GM23338 (cell line): ENCODE results near the gene SLC28A1. TPM values are rescaled to one million over a fixed set of nuclear protein-coding genes. Genes with fewer than 3 reads are reported as not detected.

ENCODE experiments used
- ATAC-seq: fragments of 200-7000 bp; cut with Tn5 transposase; 3 replicates; pipeline ENCODE4 v1.9.1; 2020
- DNase-seq: peaks from one replicate; pipeline ENCODE4 v3.0.0-alpha.2; 2015; ENCODE audit warnings: low spot score
- H2AFZ ChIP-seq: fragments of 200-600 bp; sonication (generic); 2 replicates; pipeline ENCODE4 v1.8.0; 2016; ENCODE audit warnings: antibody characterized with exemption, mild to moderate bottlenecking, moderate library complexity
- H3F3A ChIP-seq: fragments of 200-600 bp; sonication (generic); replicated peaks from 2 replicates; pipeline ENCODE4 v1.8.0; 2017; ENCODE audit warnings: antibody characterized with exemption, mixed run types, low read depth
- H3K27ac ChIP-seq: fragments of 200-600 bp; sonication (generic); 2 replicates; pipeline ENCODE4 v1.6.1; 2016; ENCODE audit warnings: low read depth
- H3K27me3 ChIP-seq: fragments of 200-600 bp; sonication (generic); 2 replicates; pipeline ENCODE4 v1.8.0; 2016; ENCODE audit warnings: mild to moderate bottlenecking, mixed run types, moderate library complexity; ENCODE audit not compliant: insufficient read depth
- H3K36me3 ChIP-seq: fragments of 200-600 bp; sonication (generic); 2 replicates; pipeline ENCODE4 v1.8.0; 2016; ENCODE audit warnings: mild to moderate bottlenecking; ENCODE audit not compliant: insufficient read depth
- H3K4me1 ChIP-seq: fragments of 200-600 bp; sonication (generic); 2 replicates; pipeline ENCODE4 v1.8.0; 2016; ENCODE audit warnings: mild to moderate bottlenecking, moderate library complexity; ENCODE audit not compliant: insufficient read depth
- H3K4me2 ChIP-seq: fragments of 200-600 bp; sonication (generic); 2 replicates; pipeline ENCODE4 v1.7.1; 2017; ENCODE audit warnings: mixed run types
- H3K4me3 ChIP-seq: fragments of 200-600 bp; sonication (generic); 2 replicates; pipeline ENCODE4 v1.6.1; 2016; ENCODE audit warnings: mixed run types
- H3K79me2 ChIP-seq: fragments of 200-600 bp; sonication (generic); replicated peaks from 2 replicates; pipeline ENCODE4 v1.8.0; 2017; ENCODE audit warnings: mild to moderate bottlenecking; ENCODE audit not compliant: insufficient read depth
- H3K9me2 ChIP-seq: fragments of 200-600 bp; sonication (generic); 2 replicates; pipeline ENCODE4 v1.8.0; 2017; ENCODE audit not compliant: insufficient read depth
- H4K20me1 ChIP-seq: fragments of 200-600 bp; sonication (generic); replicated peaks from 2 replicates; pipeline ENCODE4 v1.8.0; 2017; ENCODE audit warnings: mild to moderate bottlenecking; ENCODE audit not compliant: insufficient read depth
- H3K27ac Mint-ChIP-seq: 2 replicates; pipeline ENCODE4 v1.8.0; 2020; ENCODE audit warnings: inconsistent platforms, mild to moderate bottlenecking, moderate library complexity, mixed read lengths
- H3K27me3 Mint-ChIP-seq: 3 replicates; pipeline ENCODE4 v1.8.0; 2022; ENCODE audit warnings: low read depth, mild to moderate bottlenecking, moderate library complexity, mixed read lengths, inconsistent platforms; ENCODE audit not compliant: insufficient read depth, poor library complexity
- H3K36me3 Mint-ChIP-seq: 3 replicates; pipeline ENCODE4 v1.8.0; 2021; ENCODE audit warnings: low read depth, mild to moderate bottlenecking, inconsistent platforms, moderate library complexity, mixed read lengths
- H3K4me1 Mint-ChIP-seq: 3 replicates; pipeline ENCODE4 v1.8.0; 2020; ENCODE audit warnings: mild to moderate bottlenecking, inconsistent platforms, mixed read lengths
- H3K4me3 Mint-ChIP-seq: 3 replicates; pipeline ENCODE4 v1.8.0; 2021; ENCODE audit warnings: moderate library complexity, mild to moderate bottlenecking, inconsistent platforms, mixed read lengths
- H3K9me3 Mint-ChIP-seq: 3 replicates; pipeline ENCODE4 v1.8.0; 2020; ENCODE audit warnings: moderate library complexity, mild to moderate bottlenecking, inconsistent platforms, mixed read lengths
- CREB1 ChIP-seq: fragments of 250-450 bp; sonication (Bioruptor Pico); IDR thresholded peaks from 2 replicates; pipeline ENCODE4 v1.5.0; 2020; ENCODE audit warnings: low read depth, mild to moderate bottlenecking, moderate library complexity
- CTCF ChIP-seq, 2 experiments: fragments of 200-600 bp in 1 of 2; sonication (generic) in 1 of 2; conservative IDR thresholded peaks; 2 replicates each; pipeline versions ENCODE4 v1.5.1 to v1.6.1; 2016 to 2017; ENCODE audit warnings: antibody characterized with exemption in 2 of 2, low read depth in 2 of 2, mild to moderate bottlenecking in 2 of 2, moderate library complexity in 1 of 2
- EZH2phosphoT487 ChIP-seq: fragments of 200-600 bp; sonication (generic); IDR thresholded peaks from one replicate; pipeline ENCODE4 v1.8.1; 2018; ENCODE audit warnings: antibody characterized with exemption; ENCODE audit not compliant: unreplicated experiment
- JUNB ChIP-seq: IDR thresholded peaks from one replicate; pipeline ENCODE4 v1.6.1; 2016; ENCODE audit warnings: antibody characterized with exemption; ENCODE audit not compliant: unreplicated experiment
- NANOG ChIP-seq: IDR thresholded peaks from 2 replicates; pipeline ENCODE4 v1.6.1; 2016; ENCODE audit warnings: antibody characterized with exemption, borderline replicate concordance
- POLR2AphosphoS5 ChIP-seq: IDR thresholded peaks from 2 replicates; pipeline ENCODE4 v1.6.1; 2016; ENCODE audit warnings: antibody characterized with exemption, low read depth
- STAT1 ChIP-seq: IDR thresholded peaks from one replicate; pipeline ENCODE4 v1.6.1; 2016; ENCODE audit warnings: antibody characterized with exemption; ENCODE audit not compliant: unreplicated experiment
- ZNF114 ChIP-seq: fragments of 250-450 bp; sonication (Bioruptor Pico); IDR thresholded peaks from 2 replicates; pipeline ENCODE4 v1.5.0; 2020; ENCODE audit warnings: mild to moderate bottlenecking, moderate library complexity
- ZNF462 ChIP-seq: fragments of 250-450 bp; sonication (Bioruptor Pico); IDR thresholded peaks from 2 replicates; pipeline ENCODE4 v1.5.0; 2020; ENCODE audit warnings: mild to moderate bottlenecking, moderate library complexity
- polyA plus RNA-seq: library from polyadenylated mRNA; unstranded; fragments of >200 nt; fragmentation: Nextera tagmentation; extraction: Ambion mirVana; gene quantifications from 2 replicates; pipeline ENCODE4 v1.2.1, GENCODE V29; 2016
- total RNA-seq: library from RNA; depleted of rRNA; stranded (reverse); fragments of >200 nt; shearing (Covaris generic); gene quantifications from 2 replicates; pipeline ENCODE4 v1.2.3, GENCODE V29; 2014
- TF ChIP-seq, protein P1 (sequence below): IDR thresholded peaks from one replicate; pipeline ENCODE4 v1.6.1; 2018; ENCODE audit warnings: antibody characterized with exemption; ENCODE audit not compliant: unreplicated experiment

The SLC28A1 gene
- total and polyA plus RNA-seq, 2 experiments from 2014 or later: not detected

GRCh38 chr15:84903751-84904150 lies 19.3 kb downstream of the SLC28A1 start:
- H3K9me2 ChIP-seq: no peaks in the 10 kb centered on the region
- no peaks in the 10 kb centered on the region for H3K79me2 ChIP-seq
- H3F3A ChIP-seq: no peaks in the 10 kb centered on the region
- peaks cover 4% of the 10 kb centered on the region for H3K27me3 Mint-ChIP-seq
- no peak for TF ChIP-seq NANOG
- TF ChIP-seq CTCF (conservative IDR thresholded peaks at IDR 0.05; ENCODE audit: low read depth in 2 of 2): no peak
- TF ChIP-seq STAT1: no peak
- no peak for TF ChIP-seq POLR2AphosphoS5
- no peak for TF ChIP-seq ZNF114 (CRISPR knock-in tag)
- TF ChIP-seq EZH2phosphoT487: no peak
- TF ChIP-seq, protein P1, sequence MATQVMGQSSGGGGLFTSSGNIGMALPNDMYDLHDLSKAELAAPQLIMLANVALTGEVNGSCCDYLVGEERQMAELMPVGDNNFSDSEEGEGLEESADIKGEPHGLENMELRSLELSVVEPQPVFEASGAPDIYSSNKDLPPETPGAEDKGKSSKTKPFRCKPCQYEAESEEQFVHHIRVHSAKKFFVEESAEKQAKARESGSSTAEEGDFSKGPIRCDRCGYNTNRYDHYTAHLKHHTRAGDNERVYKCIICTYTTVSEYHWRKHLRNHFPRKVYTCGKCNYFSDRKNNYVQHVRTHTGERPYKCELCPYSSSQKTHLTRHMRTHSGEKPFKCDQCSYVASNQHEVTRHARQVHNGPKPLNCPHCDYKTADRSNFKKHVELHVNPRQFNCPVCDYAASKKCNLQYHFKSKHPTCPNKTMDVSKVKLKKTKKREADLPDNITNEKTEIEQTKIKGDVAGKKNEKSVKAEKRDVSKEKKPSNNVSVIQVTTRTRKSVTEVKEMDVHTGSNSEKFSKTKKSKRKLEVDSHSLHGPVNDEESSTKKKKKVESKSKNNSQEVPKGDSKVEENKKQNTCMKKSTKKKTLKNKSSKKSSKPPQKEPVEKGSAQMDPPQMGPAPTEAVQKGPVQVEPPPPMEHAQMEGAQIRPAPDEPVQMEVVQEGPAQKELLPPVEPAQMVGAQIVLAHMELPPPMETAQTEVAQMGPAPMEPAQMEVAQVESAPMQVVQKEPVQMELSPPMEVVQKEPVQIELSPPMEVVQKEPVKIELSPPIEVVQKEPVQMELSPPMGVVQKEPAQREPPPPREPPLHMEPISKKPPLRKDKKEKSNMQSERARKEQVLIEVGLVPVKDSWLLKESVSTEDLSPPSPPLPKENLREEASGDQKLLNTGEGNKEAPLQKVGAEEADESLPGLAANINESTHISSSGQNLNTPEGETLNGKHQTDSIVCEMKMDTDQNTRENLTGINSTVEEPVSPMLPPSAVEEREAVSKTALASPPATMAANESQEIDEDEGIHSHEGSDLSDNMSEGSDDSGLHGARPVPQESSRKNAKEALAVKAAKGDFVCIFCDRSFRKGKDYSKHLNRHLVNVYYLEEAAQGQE: no peak
- TF ChIP-seq JUNB: no peak
- no peak for TF ChIP-seq CREB1 (CRISPR knock-in tag)
- H3K9me3 Mint-ChIP-seq: no peaks in the 10 kb centered on the region; the same call in 2 of the 3 replicates
- H3K27me3 ChIP-seq: no peaks in the 10 kb centered on the region
- no peak overlapping the region for H3K27ac Mint-ChIP-seq
- H3K27ac ChIP-seq: no peak overlapping the region
- H3K36me3 ChIP-seq: no peaks in the 10 kb centered on the region
- H3K4me3 ChIP-seq: no peak overlapping the region
- no peaks in the 10 kb centered on the region for H3K36me3 Mint-ChIP-seq
- no peak for DNase-seq
- H3K4me2 ChIP-seq: no peak overlapping the region
- ATAC-seq: no peak
- H4K20me1 ChIP-seq: no peaks in the 10 kb centered on the region
- no peaks in the 10 kb centered on the region for H3K4me1 ChIP-seq
- H3K4me3 Mint-ChIP-seq: no peak overlapping the region
- no peak overlapping the region for H2AFZ ChIP-seq
- H3K4me1 Mint-ChIP-seq: peaks cover 3% of the 10 kb centered on the region; the same call in 2 of the 3 replicates

- peaks cover 9% of the 10 kb centered on the region for H3K4me1 Mint-ChIP-seq
- H3K4me3 Mint-ChIP-seq: no peak overlapping the region
- H3K27ac Mint-ChIP-seq: no peak overlapping the region
- H3K9me2 ChIP-seq: no peaks in the 10 kb centered on the region
- no peaks in the 10 kb centered on the region; the same call in 2 of the 3 replicates for H3K9me3 Mint-ChIP-seq
- H3K27me3 ChIP-seq: no peaks in the 10 kb centered on the region
- H3K36me3 ChIP-seq: no peaks in the 10 kb centered on the region
- peaks cover 4% of the 10 kb centered on the region for H3K27me3 Mint-ChIP-seq
- no peak overlapping the region for H2AFZ ChIP-seq
- no peaks in the 10 kb centered on the region for H3K79me2 ChIP-seq
- no peak overlapping the region for H3K4me3 ChIP-seq
- no peaks in the 10 kb centered on the region for H3F3A ChIP-seq
- H3K36me3 Mint-ChIP-seq: no peaks in the 10 kb centered on the region
- no peaks in the 10 kb centered on the region for H4K20me1 ChIP-seq
- DNase-seq (no peak), ATAC-seq (no peak)
- no peak overlapping the region for H3K27ac ChIP-seq
- no peak overlapping the region for H3K4me2 ChIP-seq
- no peaks in the 10 kb centered on the region for H3K4me1 ChIP-seq
- no peak for TF ChIP-seq ZNF462 (CRISPR knock-in tag)
These were observed 20.0 kb downstream of the SLC28A1 start for GRCh38 chr15:84904419-84904818.
